ENCODE data around the gene SEMA6B.

SEMA6B gene

DNA sequence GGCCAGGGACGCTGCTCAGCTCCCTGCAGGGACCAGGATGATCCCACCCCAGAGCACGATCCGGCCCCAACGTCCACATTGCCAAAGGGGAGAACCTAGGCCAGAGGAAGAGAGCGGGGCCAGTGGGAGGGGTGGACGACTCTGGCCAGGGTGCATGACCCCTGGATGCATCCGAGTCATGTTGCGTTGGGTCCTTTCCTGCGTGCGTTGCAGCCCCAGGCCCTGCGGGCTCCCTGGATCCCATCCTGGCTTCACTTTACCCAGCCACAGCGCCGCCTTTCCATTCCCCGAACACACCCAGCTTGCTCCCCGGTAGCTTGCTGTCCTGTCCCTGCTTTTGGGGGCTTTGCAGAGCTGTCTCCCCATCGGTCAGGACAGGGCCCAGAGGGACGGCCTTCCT lies 51.7 kb downstream of the SEMA6B start:
- DNase-seq, result no peak

DNA sequence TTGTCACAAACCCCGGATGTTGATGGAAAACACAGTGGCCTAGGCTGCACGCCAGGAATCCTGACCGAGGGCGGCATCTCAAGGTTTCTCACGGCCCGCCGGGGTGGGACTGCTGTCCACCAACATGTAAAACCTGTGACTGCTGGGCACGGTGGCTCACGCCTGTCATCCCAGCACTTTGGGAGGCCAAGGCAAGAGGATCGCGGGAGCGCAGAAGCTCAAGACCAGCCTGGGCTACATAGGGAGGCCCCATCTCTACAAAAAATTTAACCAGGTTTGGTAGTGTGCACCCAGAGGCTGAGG lies 52.4 kb downstream of the SEMA6B start:
- no peak for DNase-seq

DNA sequence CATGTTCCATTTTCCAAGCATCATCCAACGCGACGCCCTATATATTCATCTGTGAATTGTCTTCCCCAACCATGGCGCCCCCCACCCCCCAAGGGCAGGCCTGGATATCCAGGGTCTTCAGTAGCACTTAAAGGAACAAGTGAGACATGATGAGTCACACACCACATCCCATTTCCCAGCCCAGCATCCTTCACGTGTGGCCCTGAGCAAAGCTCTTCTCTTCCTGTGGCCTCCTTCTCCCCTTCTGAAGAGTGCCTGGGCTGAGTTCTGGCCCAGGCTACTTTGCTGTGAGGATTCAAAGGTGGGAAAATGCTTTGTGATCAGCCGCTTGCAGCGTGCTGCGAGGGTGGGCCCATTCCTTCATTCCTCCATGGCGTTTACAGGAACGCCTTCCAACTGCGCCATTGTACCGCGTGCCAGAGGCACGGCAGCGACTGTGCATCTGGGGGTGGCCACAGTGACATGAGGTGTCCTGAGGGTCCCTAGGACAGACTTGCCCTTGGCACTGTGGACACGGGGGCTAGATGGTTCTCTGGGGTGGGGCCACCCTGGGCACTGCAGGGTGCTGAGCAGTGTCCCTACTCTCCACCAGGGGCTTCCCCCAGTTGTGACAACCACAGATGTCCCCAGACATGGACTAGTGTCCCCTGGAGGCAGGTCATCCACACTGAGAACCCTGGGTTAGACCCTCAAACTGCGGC lies 52.9 kb downstream of the SEMA6B start:
- peak; percentile 38 to 68 (median 63) for DNase-seq

DNA sequence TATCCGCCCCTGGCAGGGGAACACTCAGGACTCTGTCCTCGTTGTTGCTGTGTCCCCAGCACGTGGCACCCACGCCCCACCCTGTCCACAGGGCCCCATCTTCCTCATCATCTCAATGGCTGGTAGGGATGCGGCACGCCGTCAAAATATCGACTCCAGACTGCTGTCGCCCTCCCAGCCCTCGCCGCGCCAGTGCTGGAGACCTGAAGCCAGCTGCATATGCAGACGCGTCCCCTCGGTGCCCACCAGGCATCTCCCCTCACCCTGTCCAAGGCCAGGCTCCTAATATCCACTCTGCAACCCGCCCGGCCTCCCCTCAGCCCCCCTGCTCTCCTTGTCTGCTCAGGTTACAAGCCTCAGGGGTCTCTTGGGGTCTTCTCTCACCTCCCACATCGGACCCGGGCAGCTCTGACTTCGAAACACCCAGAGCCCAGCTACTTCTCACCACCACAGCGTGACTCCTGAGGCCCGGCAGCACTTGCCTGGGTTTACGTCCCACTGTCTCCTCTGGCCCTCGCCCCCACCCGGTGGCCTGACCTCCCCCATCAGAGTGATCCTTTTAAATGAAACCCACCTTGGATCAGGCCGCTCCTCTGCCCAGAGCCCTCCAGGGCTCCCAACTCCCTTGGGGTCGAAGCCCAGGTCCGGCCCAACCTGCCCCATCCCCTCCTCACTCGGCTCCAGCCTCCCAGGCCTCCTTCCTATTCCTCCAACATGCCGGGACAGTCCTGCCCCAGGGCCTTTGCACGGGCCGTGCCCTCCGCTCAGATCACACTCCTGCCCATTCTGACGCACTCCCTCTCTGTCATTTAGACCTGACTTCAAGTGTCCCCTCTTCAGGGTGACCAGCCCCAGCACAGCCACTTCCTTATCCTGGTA lies 53.7 kb downstream of the SEMA6B start:
- DNase-seq, result no peak

DNA sequence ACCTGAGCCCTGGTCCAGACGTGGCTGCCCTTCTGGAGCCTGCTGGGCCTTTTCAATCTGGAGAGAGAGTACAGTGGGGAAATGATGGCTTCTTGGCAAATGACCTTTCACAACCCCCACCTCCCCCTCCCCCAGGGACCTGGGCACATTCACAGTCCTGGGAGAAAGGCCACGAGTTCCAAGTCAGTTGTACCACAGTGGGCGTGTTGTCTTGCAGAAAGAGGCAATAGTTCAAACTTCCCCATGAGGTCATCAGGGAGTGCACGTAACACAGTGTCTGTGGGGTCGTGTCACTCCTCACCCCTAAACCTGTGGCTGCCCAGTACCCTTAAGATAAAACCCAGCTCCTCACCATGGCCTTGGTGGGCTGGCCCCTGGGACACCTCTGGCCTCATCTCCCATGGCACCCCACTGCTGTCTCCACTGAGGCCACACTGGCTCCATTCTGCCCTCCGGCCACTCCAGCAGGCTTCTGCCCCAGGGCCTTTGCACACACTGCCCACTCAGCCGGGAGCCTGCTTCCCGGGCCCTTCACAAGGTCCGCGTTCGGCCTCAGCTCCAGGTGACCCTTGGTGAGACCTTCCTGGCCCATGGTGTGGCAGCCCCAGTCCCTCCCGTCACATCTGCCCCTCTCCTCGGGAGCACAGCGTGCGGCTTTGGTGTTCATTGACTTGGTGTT lies 54.5 kb downstream of the SEMA6B start:
- peak; percentile 85 to 95 (median 92) for DNase-seq

DNA sequence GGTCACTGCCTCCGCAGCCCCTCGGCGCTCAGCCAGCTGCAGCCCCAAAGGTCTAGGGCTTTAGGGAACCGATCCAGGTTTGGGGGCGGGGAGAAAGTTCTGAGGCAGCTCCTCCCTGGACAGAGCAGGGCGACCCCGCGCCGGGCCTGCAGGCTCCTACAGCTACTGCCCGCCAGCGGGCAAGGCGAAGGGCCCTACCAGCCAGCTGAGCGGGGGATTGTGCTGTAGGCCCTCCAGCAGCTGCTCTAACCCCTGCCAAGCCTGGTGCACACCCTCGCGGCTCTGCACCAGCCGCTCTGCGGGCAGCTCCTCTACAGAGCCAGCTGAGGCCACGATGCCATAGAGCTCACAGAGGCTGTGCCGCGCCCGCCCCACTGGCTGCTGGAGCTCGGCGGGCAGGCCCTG lies 55.2 kb downstream of the SEMA6B start:
- no peak for DNase-seq

DNA sequence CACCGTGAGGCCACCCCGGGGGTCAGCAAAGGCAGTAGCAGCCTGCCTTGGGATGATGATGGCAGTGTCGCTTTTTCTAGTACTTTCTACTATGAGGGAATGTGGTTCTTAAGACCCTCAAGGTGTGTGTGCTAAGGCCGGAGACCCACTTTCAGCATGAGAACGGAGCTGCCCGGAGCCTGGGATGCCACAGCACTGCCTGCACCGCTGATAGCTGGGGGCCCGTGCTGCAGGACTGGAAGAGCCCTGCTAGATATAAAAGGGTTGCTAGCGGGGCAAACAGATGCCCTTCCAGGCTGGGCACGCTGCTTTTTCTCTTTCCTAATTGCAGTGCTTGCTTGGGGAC lies 55.7 kb downstream of the SEMA6B start:
- no peak for DNase-seq

DNA sequence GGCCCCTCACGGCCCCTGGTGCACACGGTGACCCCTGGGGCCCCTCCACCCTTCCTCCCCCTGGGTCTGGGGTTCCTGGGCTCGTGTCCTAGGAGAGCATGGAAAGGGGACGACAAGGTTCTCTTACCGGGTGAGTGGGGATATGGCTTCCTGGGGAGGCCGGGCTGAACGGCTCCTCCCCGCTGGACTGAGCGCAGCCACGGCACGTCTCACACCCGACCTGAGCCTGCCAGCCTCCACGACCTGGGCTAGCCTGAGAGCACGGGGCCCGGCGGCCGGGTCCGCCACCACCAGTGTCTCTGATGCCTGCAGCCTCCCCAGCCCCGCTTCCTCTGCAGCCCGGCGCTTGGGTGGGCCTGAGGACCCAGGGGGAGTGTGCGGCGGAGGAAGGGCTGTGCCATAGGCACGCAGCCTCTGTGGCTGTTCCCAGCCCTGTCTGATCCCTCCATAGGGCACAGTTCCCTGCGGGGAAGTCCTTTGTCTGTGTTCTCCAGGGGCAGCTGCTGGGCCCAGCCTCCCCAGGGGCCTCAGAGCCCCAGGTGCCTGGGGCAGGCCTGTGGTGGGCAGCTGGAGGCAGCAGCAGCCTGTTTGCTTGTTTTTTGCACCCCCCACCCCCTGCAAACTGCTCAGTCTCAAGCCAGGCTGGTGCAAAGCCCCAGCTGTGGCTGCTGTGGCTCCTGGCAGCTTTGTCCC lies 56.2 kb downstream of the SEMA6B start:
- no peak for DNase-seq

DNA sequence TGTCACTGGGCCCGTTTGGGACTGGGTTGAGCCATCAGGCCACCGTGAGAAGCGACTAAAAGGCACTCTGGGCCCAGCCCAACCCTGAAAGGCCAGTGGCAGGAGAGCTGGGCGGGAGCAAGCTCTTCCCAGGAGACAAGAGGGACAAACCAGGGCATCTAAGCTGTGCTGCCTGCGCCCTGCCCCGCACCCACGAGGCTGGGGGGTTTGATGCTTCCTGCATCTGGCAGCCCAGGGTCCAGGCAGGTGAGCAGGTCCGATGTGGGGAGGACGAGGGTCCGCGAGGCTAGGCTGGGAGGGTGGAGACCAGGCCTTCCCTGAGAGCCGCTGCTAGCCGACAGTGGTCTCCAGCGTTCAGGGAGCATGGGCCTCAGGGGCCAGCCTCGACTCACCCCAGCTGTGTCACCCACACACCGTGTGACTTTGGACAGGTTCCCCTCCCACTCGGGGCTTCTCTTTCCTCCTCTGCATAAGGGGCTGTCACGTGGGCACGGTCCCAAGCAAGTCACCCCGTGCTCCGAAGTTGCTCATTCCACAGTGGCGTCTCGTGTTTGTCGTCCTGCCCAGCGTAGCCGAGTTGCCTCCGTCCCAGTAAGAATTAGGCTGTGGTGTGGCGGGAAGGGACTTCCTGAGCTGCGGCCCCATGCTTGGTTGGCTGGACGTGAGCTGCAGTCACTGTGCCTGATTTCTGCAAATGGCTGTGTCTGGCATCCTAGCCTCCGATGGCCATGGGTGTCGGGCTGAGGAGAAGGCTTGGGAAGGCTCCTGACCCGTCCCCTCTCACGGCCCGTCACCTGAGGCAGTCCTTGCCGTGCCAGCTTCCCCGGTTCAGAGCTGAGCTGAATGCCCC lies 57.0 kb downstream of the SEMA6B start:
- DNase-seq, result peak in 2 of 4 experiments; percentile 26 to 28

DNA sequence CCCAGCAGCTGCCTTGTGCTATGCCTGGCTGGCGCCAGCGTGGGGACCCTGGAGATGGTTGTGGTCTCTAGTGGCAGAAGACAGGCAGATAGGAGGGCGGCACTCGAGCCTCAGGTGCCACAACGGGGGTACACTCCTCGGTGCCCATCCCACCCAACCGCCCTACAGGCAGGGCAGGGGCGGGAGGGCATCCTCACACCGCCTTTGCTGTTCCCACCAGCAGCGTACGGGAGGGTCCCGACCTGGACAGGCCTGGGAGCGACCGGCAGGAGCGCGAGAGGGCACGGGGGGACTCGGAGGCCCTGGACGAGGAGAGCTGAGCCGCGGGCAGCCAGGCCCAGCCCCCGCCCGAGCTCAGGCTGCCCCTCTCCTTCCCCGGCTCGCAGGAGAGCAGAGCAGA lies 57.8 kb downstream of the SEMA6B start:
- no peak for DNase-seq

DNA sequence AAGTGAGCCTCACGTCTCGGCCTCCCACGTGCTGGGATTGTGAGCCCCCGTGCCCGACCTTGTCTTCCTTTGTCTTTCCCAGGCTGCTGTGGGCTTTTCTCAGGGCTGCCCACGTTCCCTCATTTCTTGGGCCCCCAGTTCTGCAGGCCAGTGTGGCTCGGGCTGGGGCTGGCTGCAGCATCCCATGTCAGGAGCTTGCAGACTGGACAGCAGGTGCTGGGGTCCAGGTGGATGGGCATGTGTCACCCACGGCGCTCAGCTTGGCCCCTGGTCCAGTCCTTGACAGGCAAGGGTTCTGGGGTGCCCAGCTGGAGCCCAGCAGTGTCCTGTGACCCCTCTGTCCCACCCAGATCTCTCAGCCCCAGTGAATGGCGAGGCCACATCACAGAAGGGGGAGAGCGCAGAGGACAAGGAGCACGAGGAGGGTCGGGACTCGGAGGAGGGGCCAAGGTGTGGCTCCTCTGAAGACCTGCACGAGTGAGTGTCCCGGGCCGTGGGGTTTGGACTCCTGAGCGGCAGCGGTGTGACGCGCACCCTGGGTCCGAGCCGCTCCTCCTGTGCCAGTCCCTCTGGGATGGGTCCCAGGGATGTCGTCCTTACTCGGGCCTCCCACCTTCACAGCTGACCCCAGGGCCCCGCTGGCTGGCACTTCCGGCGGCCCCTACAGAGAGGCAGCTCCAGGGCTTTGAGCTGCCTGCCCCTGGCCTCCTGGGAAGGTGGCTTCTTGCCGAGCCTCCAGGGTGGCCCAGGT lies 58.5 kb downstream of the SEMA6B start:
- DNase-seq, result no peak

DNA sequence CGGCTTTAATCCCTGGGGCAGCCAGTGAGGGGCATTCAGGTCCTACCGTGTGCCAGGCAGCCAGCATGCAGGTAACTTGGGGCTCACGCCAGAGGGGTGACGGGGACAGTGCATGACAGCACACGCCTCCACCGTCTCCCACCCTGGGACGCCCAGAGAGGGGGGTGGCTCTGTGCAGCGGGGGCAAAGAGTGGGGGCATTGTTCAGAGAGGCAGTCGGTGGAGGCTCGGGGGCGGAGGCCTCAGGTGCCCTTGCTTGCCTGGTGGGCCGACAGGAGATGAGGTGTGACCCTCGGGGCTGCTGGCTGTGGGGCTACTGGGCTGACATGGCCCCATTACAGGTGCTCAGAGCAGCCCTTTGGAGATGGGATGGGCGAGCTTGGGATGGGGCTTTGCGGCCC lies 59.6 kb downstream of the SEMA6B start:
- DNase-seq, result no peak

DNA sequence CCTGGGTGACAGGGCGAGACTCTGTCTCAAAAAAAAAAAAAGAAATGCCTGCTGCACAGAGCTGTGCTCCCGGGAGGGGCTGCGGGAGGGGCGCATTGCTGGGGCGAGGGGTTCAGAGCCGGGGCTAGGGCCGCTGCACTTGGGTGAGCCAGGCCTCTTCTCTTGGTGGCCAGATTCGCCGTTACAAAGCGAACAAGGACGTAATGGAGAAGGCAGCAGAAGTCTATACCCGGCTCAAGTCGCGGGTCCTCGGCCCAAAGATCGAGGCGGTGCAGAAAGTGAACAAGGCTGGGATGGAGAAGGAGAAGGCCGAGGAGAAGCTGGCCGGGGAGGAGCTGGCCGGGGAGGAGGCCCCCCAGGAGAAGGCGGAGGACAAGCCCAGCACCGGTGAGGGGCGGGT lies 60.2 kb downstream of the SEMA6B start:
- no peak for DNase-seq

DNA sequence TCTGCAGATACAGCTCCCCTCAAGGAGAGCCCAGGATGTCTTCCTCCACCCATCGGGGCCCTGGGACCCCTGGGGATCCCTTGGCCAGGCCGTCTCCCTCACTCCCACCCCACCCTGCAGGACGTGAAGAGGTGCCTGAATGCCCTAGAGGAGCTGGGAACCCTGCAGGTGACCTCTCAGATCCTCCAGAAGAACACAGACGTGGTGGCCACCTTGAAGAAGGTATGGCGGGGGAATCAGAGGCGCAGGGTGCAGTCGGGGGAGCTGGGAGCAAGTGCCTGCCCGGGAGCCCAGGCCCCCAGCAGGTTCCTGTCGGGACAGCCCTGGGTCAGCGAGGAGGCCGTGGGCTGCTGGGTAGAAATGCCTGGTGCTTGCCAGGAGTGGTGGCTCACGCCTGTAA lies 60.8 kb downstream of the SEMA6B start:
- DNase-seq, result no peak

DNA sequence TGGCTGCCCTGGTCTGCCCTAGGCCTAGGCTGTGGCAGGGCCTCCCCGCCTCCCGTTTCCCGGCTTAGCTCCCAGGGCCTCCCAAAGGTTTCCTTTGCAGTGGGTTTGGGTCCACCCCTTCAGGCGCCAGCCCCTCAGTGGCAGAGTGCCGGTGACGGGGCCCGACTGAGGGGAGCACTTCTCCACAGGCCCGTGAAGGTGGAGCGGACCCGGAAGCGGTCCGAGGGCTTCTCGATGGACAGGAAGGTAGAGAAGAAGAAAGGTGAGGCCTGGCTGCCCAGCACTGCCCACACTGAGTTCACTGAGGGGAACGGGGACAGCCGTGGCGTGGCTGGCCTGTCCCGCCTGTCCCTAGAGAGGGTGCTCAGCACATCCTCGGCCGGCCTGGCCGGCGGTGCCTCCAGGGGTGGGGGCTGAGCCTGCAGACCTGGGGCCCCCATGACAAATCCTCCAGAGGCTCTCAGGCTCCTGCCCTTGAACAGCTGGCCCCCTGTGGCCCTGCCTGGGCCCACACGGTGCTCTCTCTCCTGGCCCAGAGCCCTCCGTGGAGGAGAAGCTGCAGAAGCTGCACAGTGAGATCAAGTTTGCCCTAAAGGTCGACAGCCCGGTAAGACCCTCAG lies 61.6 kb downstream of the SEMA6B start:
- DNase-seq, result no peak

DNA sequence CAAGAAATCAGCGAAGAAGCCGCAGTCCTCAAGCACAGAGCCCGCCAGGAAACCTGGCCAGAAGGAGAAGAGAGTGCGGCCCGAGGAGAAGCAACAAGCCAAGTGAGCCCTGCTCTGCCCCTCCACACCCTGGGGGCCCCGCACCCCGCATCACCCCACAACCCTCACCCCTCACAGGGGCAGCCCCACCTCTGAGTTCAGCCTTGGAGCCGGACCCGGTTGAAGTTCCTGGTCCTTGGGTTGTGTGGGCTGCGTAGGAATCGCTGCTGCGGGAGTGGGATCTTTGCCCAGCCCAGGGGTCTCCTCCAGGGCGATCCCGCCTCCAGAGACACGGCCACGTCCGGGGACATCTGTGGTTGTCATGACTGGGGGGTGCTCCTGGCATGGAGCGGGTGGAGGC lies 63.2 kb downstream of the SEMA6B start:
- no peak for DNase-seq

DNA sequence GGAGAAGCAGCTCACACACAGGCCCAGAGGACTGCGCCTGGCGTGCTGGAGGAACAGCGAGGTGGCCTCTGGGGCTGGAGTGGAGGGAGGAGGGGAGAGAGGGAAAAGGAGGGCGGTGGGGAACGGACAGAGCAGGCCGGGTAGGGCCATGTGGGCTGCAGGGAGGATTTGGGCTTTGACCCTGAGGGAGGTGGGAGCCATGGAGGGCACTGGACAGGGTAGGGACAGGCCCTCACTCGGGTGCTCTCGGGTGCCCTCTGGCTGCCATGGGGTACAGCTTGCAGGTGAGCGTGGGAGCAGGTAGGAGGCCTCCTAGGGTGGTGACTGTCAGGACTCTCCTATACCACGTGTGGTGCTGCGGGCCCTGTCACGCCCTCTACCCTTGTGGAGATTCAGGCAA lies 64.0 kb downstream of the SEMA6B start:
- no peak for DNase-seq

DNA sequence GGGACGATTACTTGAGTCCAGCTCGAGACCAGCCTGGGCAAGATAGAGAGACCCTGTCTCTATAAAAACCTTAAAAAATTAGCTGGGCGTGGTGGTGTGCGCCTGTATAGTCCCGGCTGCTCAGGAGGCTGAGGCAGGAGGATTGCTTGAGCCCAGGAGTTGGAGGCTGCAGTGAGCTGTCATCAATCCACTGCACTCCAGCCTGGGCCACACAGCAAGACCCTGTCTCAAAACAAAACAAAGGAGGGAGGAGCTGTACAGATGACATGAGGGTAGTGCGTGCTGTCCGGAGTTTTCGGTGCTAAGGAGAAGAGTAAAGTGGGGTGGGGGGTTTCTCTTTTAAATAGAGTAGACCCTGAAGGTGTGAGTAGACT lies 64.8 kb downstream of the SEMA6B start:
- no peak for DNase-seq

DNA sequence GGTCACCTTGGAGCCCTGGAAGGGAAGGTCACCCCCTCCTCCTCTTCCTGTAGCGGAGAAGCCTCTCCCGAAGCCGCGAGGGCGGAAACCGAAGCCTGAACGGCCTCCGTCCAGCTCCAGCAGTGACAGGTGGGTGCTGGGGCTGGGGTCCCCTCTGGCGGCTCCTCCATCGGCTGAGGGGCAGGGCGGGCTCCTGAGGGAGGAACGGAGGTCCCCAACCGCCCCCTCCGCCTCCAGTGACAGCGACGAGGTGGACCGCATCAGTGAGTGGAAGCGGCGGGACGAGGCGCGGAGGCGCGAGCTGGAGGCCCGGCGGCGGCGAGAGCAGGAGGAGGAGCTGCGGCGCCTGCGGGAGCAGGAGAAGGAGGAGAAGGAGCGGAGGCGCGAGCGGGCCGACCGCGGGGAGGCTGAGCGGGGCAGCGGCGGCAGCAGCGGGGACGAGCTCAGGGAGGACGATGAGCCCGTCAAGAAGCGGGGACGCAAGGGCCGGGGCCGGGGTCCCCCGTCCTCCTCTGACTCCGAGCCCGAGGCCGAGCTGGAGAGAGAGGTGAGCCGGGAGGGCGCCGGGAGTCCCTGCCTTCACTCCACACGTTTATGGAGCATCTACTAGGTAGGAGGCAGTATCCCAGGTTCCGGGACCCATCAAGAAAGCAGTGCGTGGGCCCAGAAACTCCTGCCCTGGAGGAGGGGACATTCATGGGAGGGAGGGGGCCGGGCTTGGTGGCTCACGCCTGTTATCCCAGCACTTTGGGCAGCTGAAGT lies 65.4 kb downstream of the SEMA6B start:
- DNase-seq, result no peak
